GF-D8 (cell line): ENCODE results near the gene FAT2.

Experiments used
- DNase-seq: peaks from one replicate; lab custom pipeline; 2025; lab: John Stamatoyannopoulos, UW

The FAT2 gene

DNA sequence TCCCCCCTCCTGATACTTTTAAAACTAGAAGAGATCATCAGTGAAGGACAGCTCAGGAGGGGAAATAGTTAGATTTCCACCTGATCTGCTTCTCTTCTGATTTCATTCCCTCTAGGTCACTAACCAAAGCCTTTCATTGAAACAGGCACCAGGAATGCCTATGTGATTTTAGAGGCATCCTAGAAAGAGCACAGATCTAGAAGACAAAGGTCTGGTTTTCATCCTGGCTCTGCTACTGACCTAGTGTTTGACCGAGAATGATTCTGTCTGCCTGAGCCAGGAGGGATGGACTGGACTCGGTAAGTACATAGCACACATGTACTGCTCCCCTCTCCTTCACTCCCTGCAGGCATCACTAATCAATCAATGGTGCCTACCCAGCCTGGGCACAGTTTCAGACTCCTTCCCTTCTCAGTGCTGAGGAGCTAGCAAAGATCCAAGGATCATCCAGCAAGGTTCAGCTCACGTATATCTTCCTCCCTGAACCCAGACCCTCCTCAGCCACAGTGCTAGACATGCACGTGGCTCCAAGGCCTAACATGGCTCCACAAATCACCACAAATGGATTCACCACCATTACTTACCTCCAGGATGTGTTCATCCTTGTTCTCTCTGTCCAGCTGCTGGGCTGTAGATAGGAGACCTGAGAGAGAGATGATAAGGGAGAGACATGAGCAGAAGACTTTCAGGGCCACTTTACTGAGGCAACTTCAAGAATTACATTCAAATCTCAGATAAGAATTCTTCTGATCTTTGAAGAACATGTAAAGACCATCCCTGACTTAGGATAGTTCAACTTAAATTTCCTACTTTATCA lies 35.2 kb downstream of the FAT2 start:
- DNase-seq: no peak

- DNase-seq: no peak
Observed at GRCh38 chr5:151553695-151554094, 37.4 kb downstream of the FAT2 start.

GRCh38 chr5:151553130-151553670 lies 37.9 kb downstream of the FAT2 start:
- no peak for DNase-seq

DNA sequence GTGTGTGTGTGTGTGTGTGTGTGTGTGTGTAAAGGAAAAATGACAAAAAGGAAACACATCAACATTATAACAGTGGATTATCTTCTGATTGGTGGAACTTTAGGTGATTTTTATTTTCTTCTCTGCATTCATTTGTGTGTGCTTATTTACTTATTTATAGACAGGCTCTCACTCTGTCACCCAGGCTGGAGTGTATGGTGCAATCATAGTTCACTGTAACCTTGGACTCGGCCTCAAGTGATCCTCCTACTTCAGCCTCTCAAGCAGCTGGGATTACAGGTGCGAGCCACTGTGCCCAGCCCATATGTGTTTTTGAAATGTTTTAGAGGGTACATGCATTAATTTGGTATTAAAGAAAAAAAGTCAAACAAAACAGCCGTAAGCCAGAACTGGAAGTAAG lies 39.1 kb downstream of the FAT2 start:
- no peak for DNase-seq

DNA sequence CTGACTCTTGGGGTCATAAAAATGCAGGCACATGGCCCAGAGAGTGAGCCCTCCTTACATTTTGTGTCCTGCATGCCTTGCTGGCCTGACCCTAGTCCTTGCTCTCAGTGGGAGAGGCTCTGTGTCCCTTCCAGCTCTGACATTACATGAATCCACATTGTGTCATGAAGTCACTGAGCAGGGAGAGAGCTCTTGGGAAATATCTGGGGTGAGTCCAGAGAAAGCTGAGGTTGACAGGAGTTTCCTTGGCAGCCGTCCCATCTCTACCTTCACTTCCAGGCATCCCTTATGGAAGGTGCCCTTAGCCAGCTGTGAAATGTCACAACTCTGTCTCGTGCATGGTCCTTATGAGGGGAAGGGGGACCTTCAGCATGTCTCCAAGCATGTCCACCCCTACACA lies 41.0 kb downstream of the FAT2 start:
- DNase-seq: no peak

- DNase-seq: no peak
Observed at GRCh38 chr5:151549713-151550112, 41.4 kb downstream of the FAT2 start.

DNA sequence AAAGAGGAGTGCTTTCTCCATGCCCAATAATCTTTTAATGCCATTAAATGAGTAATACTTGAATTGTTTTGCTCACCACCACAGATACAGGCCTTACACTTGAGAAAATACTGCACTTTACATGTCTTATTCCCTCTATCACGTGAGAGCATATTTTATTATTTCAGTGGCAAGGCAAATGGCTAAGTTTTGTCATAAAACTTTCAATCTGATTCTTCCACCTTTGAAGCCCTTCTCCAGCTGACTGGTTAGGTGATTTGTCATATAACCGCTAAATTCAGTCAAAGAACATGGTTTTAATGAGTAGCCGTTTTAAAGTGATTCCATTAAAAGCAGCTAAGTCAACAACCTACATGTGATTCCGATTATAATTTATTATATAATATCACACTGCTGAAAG lies 43.8 kb downstream of the FAT2 start:
- DNase-seq: no peak

- no peak for DNase-seq
Observed at GRCh38 chr5:151541571-151541970, 49.6 kb downstream of the FAT2 start.
